HG02970 (cell line): ENCODE measurements around the gene PRAC2.

Source experiments
- ATAC-seq: cut with Tn5 transposase; IDR thresholded peaks from one replicate; pipeline ENCODE4 v1.9.1; 2021; ENCODE audit warnings: mild to moderate bottlenecking, moderate library complexity, moderate number of reproducible peaks; ENCODE audit not compliant: unreplicated experiment, low FRiP score

The PRAC2 gene

DNA sequence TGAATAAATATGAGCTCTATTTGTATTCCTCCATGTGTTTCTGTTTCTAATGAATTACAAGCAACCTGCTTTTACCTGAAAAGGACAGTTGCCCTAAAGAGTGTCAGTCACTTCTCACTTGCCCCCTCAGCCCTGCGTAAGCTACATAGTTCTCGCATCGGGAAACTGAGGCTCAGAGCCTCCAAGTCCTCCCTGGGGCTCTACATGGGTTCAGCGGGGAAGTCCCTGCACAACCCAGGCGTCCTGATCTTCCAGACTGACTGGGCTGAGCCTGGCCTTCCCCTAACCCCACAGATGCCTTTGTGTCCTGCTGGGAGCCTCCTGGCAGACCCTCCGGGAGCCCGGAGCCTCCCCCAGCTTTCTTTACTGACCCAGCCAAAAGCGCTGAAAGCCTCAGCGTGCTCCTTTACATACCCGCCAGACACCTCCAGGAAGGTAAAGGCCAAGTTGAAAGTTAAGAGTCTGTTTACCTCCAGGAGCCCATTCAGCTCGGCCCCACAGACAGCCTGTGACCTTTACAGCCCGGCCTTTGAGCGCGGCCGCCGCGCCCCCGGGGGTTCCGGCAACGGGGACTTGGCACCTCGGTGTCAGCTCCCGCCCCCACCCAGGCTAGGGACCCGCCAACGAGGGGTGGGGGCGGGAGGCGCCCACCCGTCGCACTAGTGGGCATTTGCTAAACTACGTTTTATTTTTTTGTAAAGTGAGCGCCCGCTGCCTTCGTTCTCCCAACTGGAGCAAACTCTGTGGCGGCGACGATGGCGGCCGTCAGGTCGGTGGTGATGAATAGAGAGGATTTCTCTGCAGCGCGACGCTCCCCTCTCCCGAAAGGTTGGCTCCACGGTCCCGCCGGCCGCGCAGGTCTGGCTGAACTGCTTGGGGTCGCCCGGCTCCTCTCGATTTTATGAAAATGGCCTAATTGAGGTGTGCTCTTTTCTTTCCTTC is 10.0 kb downstream of the PRAC2 start:
- ATAC-seq, result no peak

DNA sequence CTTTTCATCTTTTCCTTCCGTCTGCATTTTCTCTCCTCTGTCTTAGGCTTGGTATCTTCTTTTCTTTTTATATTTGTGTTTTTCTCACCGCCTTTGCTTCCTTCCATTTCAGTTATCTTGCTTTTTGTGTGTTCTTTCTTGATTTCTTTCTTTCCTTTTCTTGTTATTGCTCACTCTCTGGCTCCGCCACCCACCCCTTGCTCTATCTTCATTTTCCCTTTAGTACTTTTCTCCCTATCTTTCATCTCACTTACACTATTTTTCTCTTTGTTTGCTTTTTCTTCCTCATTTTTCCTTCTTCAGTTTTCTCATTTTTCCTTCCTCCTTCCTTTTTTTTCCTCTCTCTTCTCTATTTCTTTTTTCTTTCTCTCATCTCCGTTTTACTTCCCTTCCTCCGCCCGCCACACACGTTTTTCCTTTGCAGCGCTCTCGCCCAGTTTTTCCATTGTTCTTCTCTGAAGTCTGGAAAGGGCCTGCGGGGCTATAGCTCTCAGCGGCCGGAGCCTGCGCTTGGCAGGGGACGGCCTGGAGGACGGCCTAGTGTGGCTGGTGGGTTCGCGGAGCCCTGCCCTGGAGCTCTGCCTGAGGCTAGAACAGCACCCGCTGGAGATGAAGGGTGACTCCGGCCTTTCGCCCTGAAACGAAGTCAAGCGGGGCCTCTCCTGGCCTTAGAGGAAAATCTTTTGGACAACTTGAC is 10.8 kb downstream of the PRAC2 start:
- ATAC-seq, result no peak

DNA sequence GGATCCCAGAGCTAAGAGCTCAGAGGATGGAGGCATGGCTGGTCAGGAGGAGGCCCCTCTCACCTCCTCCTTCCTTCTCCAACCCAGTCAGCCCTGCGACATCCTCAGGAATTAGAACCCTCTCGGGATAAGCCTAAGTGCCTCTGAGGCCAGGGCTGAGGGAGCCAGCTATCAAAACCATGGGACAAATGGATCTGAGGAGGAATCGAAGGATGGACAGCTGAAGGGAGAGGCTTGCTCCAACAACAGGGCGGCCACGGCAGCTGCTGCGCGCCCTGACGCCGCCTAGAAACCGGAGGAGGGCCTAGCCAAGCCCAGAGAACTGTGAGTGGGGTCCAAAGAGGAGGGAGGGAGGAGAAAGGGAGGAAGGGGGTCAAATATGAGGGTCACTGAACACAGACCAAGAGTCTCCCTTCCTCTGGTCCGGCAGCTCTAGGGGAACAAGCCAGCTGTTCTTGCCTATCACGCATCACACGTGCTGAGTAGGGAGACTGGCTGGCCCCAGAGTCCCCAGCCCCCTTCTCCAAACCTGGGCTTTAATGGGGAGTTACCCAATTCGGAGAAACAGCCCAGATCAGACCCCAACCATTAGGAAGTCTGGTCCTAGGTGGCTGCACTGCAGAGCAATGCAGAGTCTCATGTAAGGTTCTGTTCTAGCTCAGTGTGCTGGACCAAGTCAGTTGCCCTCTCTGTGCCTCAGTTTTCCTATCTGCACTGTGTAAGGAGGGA is 11.5 kb downstream of the PRAC2 start:
- ATAC-seq, result no peak

DNA sequence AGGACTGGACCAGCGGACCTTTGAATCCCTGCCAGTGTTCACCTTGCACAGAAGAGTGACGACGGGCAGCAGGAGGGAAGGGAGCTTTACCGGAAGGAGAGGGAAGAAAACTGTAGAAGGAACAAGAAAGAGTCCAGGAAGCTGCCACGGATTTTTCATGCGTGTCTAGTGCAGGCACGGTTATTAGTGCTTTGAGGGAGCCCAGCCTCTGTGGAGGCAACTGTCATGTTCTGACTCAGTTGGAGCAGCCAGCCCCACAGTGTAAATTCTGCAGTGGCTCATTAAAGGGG is 12.0 kb downstream of the PRAC2 start:
- ATAC-seq, result no peak

DNA sequence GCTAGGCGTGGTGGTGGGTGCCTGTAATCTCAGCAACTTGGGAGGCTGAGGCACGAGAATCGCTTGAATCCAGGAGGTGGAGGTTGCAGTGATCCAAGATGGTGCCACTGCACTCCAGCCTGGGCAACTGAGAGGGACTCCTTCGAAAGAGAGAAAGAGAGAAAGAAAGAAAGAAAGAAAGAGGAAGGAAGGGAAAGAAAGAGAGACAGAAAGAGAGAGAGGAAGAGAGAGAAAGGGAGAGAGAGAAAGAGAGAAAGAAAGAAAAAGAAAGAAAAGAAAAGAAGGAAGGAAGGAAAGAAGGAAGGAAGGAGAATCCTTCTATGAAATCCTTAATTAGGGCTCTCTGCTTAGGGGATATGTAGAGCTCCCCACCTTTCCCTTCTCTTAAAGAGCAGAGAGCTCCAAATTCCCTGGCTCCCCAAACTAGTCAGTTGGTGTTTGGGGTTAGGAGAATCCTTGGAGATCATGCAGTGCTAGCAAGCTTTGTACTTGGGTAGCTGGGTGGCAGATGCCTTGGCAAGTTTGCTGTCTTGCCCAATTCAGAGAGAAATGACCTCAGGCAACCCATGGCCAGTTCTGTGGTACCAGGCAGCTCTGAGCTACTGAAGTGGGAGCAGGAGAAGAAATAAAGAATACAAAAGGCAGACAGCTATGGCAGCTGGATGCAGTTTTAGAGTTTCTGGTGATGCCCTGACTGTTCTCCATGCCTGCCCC is 14.5 kb downstream of the PRAC2 start:
- no peak for ATAC-seq

DNA sequence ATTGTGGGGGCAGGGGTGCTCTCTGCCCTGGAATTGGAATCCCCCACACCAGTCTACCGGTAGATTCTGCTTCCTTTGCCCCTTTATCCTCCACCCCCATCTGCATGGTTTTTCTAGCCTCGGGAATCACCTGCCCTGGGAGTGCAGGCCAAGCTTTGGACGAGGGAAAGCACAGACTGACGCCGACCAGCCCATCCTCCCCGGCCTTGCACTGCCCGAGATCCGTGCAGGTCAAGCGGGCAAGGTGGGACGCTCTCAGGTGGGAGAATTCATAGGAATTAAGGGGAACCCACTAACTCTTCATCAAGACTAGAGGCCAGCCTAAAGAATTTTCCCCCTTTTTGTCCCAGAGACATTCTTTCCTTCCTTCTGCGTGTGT is 15.4 kb downstream of the PRAC2 start:
- no peak for ATAC-seq

DNA sequence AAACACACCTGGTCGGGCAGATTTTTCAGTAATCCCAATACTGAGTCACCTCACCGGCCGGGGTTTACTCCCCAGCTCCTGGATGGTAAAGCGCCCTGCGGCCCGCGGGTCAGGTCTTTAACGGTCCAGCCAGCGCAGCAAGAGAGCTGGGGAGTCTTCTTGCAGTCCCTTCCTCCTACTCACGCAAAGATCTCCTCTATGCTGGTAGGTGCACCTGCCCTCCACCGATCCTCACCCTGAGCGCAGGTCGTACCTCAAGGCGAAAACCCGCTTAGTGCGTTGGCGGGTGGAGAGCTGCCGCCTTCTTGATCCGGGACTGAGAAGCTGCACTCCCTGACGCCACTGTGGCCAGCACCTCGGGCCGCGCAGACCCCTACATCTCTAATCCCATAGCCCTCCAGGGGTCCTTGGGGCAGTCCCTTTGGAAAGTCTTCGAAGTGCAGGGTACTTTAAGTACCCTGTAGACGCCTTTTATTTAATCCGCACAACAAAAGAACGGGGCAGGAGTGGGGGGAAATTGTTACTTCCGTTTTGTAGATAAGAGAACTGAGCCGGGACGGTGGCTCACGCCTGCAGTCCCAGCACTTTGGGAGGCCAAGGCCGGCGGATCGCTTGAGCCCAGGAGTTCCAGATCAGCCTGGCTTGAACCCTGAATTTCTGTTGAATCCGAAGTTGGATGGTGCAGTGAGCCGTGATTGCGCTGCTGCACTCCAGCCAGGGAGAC is 16.0 kb downstream of the PRAC2 start:
- ATAC-seq, result no peak

DNA sequence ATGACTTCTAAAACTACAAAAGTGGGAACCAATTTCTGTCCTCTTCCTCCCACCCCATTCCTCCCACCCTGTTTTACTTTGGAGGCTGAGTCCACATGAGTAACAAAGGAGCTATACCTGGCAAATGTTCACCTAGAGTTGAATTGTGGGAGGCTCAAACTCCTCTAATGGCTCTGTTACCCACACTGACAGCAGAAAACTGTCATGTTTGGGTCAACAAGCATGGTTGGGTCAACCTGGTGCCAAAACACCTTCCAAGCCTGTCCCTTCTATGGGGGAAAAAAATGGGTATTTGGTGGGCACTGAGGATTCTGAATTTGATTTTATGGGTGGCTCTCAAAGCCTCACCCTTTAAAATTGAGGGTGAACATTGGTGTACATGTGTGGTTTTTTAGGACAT is 17.6 kb downstream of the PRAC2 start:
- ATAC-seq, result no peak

DNA sequence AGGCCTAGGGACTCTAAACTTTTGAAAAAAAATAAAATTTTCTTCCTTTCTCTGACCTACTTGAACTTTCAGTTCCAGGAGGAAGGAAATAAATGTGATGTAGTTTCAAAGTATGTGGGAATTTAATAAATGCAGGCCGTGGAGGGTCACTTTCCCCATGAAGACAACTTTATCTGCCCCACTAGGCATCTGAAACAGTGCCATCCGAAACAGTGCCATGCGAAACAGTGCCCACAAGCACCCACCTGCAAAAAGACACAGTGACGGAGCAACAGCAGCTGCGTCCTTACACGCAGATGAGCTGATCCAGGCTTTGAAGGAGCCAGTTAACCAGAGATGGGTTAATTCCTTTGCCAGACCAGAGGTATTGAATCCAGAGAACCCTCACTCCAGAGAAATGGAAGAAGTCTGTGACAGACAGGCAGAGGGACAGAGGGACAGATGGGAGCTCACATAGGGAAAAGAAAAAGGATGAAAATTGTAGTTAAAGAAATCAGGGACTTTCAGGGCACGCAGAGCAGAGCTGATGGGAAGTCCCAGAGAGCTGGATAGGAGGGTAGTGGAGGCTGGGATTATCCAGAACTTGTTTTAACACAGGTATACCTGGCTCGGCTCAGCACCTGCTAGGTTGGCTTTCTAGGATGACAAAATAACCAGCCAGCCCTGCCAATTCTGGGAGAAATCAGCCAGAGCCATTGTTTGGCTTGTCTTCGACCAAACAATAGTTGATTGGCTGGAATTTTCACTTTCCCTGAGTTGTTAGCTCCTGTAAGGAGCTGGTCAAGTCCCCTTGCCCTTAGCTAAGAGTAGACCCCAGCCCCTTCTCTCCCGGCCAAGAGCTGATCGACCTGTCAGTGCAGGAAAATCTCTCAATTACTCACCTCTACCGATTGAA is 22.6 kb downstream of the PRAC2 start:
- ATAC-seq, result no peak

DNA sequence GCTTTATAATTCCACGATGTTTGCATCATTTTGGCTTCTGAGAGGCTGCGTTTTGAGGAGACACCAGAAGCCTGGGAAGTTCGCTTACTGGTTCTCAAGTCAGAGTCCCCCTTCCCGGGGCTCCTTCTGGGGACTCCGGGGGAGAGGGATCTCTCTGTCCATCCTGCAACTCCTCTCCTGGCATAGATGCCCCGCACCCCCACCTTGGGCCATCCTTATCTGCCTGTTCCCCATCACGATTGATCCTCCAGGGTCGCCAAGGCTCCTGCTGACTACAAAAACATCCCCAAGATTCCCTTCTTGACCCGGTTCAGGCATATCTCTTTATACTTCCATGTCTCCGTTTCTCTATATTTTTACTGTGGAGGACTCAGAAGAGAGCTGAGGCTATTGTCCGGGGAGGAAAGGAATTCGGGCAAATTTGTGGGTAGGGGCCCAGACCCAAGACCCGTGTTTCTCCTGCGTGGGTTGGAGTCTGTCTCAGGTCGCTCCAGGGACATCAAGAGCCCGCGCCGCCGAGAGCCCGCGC is 24.0 kb downstream of the PRAC2 start:
- no peak for ATAC-seq

DNA sequence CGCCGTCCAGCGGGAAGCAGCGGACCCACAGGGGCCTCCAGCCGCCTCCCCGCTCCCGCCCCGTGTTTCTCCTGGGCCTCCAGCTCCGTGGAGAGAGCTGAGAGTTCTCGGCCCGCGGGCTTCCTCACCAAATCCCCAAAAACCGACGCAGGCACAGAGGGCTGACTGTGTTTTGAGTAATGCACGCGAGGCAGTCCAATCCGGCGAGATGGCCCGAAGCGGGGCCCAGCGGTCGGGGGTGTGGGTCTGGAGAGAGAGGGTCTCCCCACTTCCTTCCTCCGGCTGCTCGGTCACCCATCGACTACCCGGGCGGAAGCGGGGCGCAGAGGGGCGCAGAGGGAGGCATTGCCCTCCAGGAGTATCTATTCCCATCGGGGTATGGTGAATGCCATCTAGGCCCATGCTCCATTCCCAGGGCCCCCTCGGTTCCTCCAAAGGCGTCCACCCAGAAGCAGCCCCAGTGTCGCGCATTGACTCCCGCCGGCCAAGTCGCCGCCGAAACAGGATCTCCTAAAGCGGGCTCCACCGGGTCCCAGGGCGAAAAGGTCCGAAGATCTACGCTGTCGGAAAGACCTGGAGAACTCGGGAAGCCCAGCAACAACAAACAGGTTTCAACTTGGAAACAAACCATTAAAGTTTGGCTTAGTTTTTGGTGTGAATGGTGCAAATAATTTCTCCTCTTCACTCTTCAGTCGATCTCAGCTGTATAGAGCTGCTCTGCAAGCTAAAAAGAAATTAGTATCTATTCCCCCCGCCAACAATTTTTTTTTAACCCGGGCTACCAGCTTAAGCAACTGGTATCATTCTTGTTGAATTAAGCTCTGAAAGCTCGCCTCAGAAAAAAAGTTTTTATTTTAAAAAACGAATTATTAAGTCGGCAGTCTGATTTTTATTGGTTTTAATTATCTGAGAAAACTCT is 24.7 kb downstream of the PRAC2 start:
- no peak for ATAC-seq

DNA sequence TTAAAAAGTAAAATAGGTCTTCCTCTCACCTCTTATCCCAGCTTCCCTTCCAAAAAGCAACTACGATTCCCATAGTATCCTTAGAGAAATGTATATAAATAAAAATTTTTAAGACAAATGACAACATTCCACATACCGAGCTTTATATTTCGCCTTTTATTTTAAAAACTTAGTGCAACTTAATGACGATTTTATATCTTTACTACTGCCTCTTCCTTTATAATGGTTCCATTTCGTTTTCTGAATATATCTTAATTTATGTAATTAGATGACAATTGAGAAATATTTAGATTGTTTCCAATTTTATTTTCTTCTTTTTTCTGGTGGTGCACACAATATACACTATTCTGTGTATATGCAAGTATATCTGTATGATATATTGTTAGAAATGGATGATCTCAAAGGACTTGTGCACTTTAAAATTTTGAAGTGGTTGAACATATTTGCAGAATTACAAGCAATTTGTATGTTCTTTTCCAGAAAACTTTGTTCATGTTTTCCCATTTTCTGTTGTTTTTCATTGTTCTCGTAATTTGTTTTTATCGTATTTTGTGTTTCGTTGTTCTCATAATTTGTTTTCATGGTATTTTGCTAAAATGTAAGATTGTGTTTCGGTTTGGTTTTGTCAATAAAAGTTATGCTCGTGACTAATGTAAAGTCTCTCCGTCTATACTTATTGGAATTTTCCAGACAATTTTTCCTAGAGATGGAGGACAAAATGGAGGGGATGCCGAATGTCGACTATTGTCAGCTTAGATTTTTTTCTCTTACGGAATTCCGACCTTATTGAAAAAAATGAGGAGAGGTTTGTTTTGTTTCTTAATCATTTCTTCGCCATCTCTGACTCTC is 26.0 kb downstream of the PRAC2 start:
- ATAC-seq, result no peak

DNA sequence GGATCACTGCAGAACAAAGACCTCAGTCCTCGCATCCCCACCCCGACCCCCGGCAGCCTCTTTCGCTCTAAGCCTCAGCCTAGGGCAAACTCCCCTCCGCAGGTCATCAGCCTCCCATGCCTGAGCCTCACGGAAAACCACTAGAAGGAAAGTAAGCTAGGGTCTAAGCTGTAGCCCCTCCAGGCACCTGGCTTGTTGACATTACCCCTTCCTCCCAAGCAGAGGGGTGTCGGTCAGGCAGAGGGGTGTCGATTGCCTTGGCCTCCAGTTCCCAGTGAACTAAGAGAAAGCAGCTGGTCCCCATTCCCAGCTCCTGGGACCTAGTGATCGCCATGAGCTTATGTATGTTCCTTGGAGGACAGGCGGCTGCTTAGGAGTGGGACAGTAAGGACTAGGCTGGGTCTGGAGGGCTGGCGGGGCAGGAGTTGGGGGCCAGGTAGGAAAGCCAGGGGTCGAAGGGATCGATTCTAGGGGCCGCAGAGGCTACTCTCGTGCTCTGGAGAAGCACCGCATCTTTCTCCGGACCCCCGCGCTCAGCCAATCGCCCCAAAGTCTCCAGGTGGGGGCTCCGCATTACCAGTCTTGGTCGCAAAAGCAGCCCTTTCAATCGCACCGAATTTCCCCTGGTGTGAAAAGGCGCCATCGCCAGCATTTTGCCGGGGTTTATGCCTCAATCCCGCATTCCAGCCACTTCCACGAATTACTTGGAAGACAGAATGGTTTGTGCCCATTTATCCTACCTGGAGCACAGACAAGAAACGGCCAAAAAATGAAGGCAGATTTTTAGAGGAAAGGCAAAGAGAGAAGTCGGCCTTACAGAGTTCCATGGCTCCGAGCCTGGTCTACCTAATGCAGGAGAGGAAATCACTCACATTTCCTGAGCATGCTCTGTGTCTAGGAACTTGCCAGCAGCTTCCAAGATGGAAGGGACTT is 26.9 kb downstream of the PRAC2 start:
- ATAC-seq, result no peak

DNA sequence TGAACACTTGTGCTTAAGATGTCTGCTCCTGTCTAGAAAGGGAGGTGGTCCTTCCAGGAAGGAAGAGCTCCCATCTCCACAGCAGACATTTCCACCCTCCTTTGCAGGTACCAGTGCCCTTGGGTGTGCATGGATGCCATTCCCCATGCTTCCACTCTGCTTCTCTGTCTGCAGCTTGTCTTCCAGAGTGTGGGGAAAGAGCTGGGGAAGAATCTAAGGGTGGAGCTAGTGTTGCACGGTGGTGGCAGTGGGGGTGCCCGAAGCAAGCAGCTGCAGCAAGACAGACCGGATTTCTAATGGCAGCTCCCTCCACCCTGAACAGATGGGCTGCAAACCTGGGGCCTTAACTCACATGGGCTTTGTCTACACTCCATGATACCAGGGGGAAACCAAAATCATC is 28.2 kb downstream of the PRAC2 start:
- ATAC-seq, result no peak

DNA sequence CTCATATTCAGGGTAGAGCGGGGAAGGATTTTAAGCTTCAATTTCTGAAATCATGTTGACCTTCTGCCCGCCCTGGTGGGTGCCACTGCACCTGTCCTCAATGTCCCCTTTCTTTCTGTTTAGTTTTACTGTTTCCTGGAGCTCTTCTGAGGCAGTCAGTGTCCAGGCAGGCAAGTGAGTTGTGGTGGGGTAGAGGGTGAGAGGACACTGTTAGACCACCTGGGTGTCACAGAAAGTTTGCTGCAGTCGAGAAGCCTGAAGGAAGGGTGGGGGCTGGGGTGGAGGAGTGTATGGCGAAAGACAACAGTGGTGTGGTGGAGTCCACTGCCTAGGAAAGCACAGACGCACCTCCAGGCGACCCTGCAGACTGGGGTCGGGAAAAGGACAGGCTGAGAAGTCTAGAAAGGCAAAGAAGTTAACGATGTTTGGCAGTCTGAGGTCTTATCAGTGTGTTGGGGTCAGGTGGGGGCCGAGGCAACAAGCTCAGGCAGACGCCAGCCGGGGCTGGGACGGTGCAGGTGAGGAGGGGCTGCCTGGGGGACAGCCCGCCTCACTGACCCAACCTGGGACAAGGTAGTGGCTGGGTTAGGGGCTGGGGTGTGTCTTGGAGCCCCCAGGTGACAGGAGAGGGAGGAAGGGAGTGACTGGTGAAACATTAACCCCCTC is 28.9 kb downstream of the PRAC2 start:
- no peak for ATAC-seq
